GM18508 (cell line): ENCODE results near the gene PIGU.
"Not testable (repeated sequence)": the region's sequence is repeated elsewhere in the genome, so short reads cannot be mapped to it uniquely, and the experiment has no call there.

Experiments
- ATAC-seq: cut with Tn5 transposase; IDR thresholded peaks from one replicate; pipeline ENCODE4 v1.9.1; 2021; ENCODE audit warnings: moderate number of reproducible peaks; ENCODE audit not compliant: insufficient read depth, unreplicated experiment

PIGU gene

GRCh38 chr20:34539756-34540155, 137.1 kb downstream of the PIGU start:
- ATAC-seq: no peak

DNA sequence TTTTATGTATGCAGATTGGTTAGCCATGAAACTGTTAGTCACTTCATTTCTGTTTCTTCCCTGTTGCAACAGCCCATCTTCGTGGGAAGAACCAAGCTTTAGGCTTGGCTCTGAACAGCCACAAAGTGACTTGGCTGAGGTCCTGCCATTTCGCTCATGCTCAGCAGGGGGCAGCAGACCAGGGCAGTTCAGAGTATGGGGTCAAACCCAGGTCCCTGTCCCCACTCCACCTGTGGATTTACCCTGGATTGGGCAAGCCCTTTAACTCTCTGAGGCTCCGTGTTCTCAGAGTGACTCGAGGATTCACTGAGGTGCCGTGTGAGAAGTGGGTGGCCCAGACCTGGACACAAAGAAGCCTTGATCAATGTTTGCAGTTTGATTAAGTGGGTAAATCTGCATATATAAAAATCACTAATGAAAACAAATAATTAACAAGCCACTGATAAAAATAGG, 138.2 kb downstream of the PIGU start:
- ATAC-seq: no peak

GRCh38 chr20:34537651-34538050, 139.2 kb downstream of the PIGU start:
- no peak for ATAC-seq

GRCh38 chr20:34536798-34537394, 140.0 kb downstream of the PIGU start:
- ATAC-seq: no peak

DNA sequence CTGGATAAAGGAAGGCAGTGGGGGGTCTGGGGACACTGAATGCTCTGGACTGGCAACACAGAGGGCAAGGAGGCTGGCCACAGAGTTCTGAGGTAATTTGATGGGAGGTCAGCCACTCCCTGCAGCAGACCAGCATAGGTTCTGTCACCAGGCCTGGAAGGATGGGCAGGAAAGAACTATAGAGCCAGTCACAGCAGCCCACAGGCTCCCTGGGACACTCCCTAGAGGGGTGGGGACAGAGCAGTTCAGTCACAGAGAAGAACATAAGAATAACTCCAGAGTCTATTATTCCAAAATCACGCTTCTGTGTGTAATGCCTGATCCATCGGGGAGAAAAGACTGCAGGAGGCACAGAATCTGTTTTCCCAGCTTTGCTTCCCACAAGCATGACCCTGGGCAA, 141.0 kb downstream of the PIGU start:
- ATAC-seq: no peak

GRCh38 chr20:34535301-34535840, 141.5 kb downstream of the PIGU start:
- no peak for ATAC-seq

GRCh38 chr20:34534391-34535165, 142.3 kb downstream of the PIGU start:
- no peak for ATAC-seq

GRCh38 chr20:34532756-34533155, 144.1 kb downstream of the PIGU start:
- ATAC-seq: no peak

DNA sequence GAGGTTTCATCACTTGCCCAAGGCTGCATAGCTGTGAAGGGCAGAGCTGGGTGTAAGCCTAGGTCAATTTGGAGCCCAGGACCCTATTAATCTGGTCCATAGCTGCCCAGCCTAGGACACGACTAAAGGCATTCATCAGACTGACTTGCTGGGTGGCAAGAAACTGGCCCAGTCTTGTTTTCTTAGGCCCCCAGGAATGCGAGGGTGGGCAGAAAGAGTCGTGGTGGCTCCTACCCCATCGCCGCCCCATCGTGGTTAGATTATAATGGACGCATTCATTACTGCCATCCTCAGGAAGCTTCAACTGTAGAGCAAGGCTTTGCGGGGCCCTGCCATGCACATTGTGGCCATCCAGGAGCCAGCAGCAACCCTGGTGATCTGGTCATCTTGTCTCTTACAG, 144.6 kb downstream of the PIGU start:
- ATAC-seq: no peak

GRCh38 chr20:34531608-34532265, 145.2 kb downstream of the PIGU start:
- no peak for ATAC-seq

DNA sequence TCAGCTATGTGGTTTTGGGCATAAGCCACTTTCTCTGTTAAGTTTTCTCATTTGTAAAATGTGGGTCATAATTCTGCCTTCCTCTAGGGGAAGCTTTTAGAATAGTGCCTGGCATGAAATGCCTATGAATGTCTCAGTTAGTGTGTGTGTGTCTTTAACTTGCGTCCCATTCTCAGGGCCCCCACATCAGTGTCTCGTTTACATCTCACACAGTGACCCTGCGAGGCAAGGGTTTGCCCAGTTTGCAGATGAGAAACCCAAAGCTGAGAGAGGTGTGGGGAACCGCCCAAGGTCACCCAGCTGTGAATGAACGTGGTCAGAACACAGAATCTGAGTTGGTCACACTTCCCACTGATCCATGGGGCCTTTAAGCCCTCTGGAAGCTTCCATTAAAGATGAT, 146.6 kb downstream of the PIGU start:
- ATAC-seq: no peak

GRCh38 chr20:34529742-34530141, 147.2 kb downstream of the PIGU start:
- ATAC-seq: no peak

DNA sequence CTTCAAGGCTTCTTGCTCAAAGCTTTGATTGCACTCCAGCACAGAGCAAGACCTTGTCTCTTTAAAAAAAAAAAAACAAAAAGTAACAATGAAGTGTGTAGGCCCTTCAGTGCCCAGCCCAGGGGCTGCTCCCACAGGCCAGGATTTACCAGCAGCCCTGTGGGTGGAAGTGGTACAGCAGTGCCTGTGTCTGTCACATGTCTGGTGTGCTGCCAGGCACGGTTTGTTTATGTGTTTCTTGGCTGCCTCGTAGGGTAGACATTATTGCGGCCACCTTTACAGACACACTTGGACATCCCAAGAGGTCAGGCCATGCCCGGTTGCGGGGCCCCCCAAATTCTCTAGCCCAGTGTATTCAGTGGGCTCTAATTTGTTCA, 148.0 kb downstream of the PIGU start:
- no peak for ATAC-seq

DNA sequence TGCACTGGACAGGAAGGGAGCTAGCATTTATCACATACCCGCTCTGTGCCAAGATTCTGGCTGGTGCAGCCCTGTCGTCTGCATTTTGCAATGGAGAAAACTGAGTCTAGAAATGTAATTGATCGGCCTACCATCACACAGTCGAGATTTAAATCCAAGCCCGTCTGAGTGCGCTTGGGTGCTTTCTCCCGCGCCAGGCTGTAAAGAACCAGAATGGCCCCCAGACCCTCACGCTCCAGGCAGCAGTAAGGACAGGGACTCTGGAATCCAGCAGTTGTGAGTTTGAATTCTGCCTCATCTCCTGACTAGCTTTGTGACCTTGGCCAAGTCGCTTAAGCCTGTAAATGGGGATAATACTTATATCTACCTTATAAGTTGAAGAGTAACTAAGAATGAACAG, 149.9 kb downstream of the PIGU start:
- ATAC-seq: no peak

- no peak for ATAC-seq
Observed at GRCh38 chr20:34526466-34526865, 150.4 kb downstream of the PIGU start.

- ATAC-seq: no peak
Observed at GRCh38 chr20:34525709-34526416, 151.0 kb downstream of the PIGU start.

DNA sequence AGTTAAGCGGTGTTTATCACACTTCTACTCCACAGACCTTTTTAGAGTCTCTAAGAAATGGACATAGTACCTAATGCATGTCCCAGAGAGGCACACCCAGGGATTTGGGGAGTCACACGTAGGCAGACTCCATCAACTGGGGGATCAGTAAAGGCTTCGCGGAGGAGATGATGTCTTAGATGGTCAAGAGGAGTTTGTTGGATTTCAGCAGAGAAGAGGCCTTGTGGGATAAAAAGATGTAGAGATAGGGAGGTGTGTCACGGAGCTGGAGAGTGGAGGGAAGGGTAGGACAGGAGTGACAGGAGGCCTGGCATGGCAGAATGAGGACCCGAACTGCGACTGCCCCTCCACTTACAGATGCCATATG, 151.6 kb downstream of the PIGU start:
- no peak for ATAC-seq

GRCh38 chr20:34524426-34524825, 152.5 kb downstream of the PIGU start:
- ATAC-seq: no peak

- no peak for ATAC-seq
Observed at GRCh38 chr20:34522969-34523871, 153.7 kb downstream of the PIGU start.

GRCh38 chr20:34519841-34520240, 157.1 kb downstream of the PIGU start:
- not testable (repeated sequence) for ATAC-seq
